Vagina (tissue), 2 donors: ENCODE data around the gene AASDHPPT.

Source experiments
- CTCF ChIP-seq, 3 experiments: fragments of 450-650 bp in 2 of 3; fragments of 200-600 bp in 1 of 3; sonication (generic) in 1 of 3; IDR thresholded peaks; one replicate each; pipeline ENCODE4 v1.5.1; 2017 to 2019; ENCODE audit warnings: antibody characterized with exemption in 3 of 3, mild to moderate bottlenecking in 2 of 3, moderate library complexity in 2 of 3
- POLR2A ChIP-seq, 2 donors: fragments of 450-650 bp; IDR thresholded peaks; one replicate each; pipeline ENCODE4 v1.6.1; 2017; ENCODE audit warnings: antibody characterized with exemption in 2 of 2, mild to moderate bottlenecking in 2 of 2, moderate library complexity in 2 of 2

GRCh38 chr11:106121570-106122320 lies 44.3 kb downstream of the AASDHPPT start:
- TF ChIP-seq CTCF (IDR thresholded peaks at IDR 0.05), result no peak
- no peak for TF ChIP-seq POLR2A (IDR thresholded peaks at IDR 0.05)
